Liver (tissue), 9 donors: ENCODE data around the gene STAMBPL1. TPM values are rescaled to one million over a fixed set of nuclear protein-coding genes. Genes with fewer than 3 reads are reported as not detected.

Experiments used
- DNase-seq: peaks from one replicate; pipeline ENCODE4 v3.0.0-alpha.2; 2017; ENCODE audit warnings: low spot score
- H3K27ac ChIP-seq, 2 donors: one replicate each; pipeline ENCODE4 v1.7.0; 2013; ENCODE audit warnings: inconsistent platforms in 2 of 2, low read length in 2 of 2, control low read depth in 1 of 2, low read depth in 1 of 2, mild to moderate bottlenecking in 1 of 2
- H3K27me3 ChIP-seq, 4 donors: one replicate each; pipeline versions ENCODE4 v1.6.1 to v1.7.0; 2013; ENCODE audit warnings: low read length in 3 of 4, inconsistent platforms in 1 of 4, mild to moderate bottlenecking in 1 of 4, moderate library complexity in 1 of 4; ENCODE audit not compliant: control insufficient read depth in 4 of 4, insufficient read depth in 4 of 4
- H3K36me3 ChIP-seq, 4 donors: one replicate each; pipeline versions ENCODE4 v1.6.1 to v1.7.0; 2013; ENCODE audit warnings: low read length in 3 of 4, mild to moderate bottlenecking in 3 of 4, low read depth in 1 of 4, moderate library complexity in 1 of 4; ENCODE audit not compliant: control insufficient read depth in 4 of 4, insufficient read depth in 3 of 4
- H3K4me1 ChIP-seq, 4 donors: one replicate each; pipeline versions ENCODE4 v1.6.1 to v1.7.0; 2013; ENCODE audit warnings: low read length in 3 of 4, mild to moderate bottlenecking in 3 of 4, moderate library complexity in 1 of 4; ENCODE audit not compliant: control insufficient read depth in 4 of 4, insufficient read depth in 4 of 4
- H3K4me3 ChIP-seq, 3 donors: one replicate each; pipeline versions ENCODE4 v1.6.1 to v1.7.0; 2013; ENCODE audit warnings: low read length in 3 of 3, control low read depth in 1 of 3, low read depth in 1 of 3, mild to moderate bottlenecking in 1 of 3
- H3K9ac ChIP-seq, 2 donors: one replicate each; pipeline ENCODE4 v1.7.0; 2013; ENCODE audit warnings: low read length in 2 of 2, mild to moderate bottlenecking in 2 of 2, moderate library complexity in 2 of 2, control low read depth in 1 of 2, low read depth in 1 of 2
- H3K9me3 ChIP-seq, 4 donors: one replicate each; pipeline versions ENCODE4 v1.6.1 to v1.7.0; 2013; ENCODE audit warnings: low read length in 3 of 4; ENCODE audit not compliant: control insufficient read depth in 4 of 4
- EGR1 ChIP-seq, 2 donors: IDR thresholded peaks; 2 replicates each; pipeline ENCODE4 v1.6.1; 2016 to 2018; ENCODE audit warnings: antibody characterized with exemption in 2 of 2, low read depth in 2 of 2
- FOXA1 ChIP-seq: IDR thresholded peaks from 2 replicates; pipeline ENCODE4 v1.6.1; 2016; ENCODE audit warnings: antibody characterized with exemption
- GABPA ChIP-seq, 2 donors: IDR thresholded peaks in 1 of 2; conservative IDR thresholded peaks in 1 of 2; 2 replicates each; pipeline ENCODE4 v1.6.1; 2016; ENCODE audit warnings: antibody characterized with exemption in 2 of 2, mild to moderate bottlenecking in 1 of 2, moderate library complexity in 1 of 2
- HNF4A ChIP-seq, 2 donors: conservative IDR thresholded peaks; 2 replicates each; pipeline ENCODE4 v1.6.1; 2016; ENCODE audit warnings: antibody characterized with exemption in 2 of 2, mild to moderate bottlenecking in 2 of 2
- HNF4G ChIP-seq: IDR thresholded peaks from 2 replicates; pipeline ENCODE4 v1.6.1; 2016; ENCODE audit warnings: antibody characterized with exemption
- NR2F2 ChIP-seq: IDR thresholded peaks from 2 replicates; pipeline ENCODE4 v1.6.1; 2016; ENCODE audit warnings: antibody characterized with exemption
- RAD21 ChIP-seq, 2 donors: IDR thresholded peaks; 2 replicates each; pipeline ENCODE4 v1.6.1; 2016; ENCODE audit warnings: antibody characterized with exemption in 2 of 2, mild to moderate bottlenecking in 2 of 2
- RXRA ChIP-seq, 2 donors: IDR thresholded peaks; 2 replicates each; pipeline ENCODE4 v1.6.1; 2017 to 2018; ENCODE audit warnings: antibody characterized with exemption in 2 of 2, mild to moderate bottlenecking in 1 of 2
- SP1 ChIP-seq: IDR thresholded peaks from 2 replicates; pipeline ENCODE4 v1.6.1; 2018; ENCODE audit warnings: antibody characterized with exemption, mild to moderate bottlenecking
- TAF1 ChIP-seq: conservative IDR thresholded peaks from 2 replicates; pipeline ENCODE4 v1.6.1; 2016; ENCODE audit warnings: antibody characterized with exemption, mild to moderate bottlenecking
- YY1 ChIP-seq: IDR thresholded peaks from 2 replicates; pipeline ENCODE4 v1.6.1; 2016; ENCODE audit warnings: antibody characterized with exemption, mild to moderate bottlenecking
- WGBS: extraction: QIAGEN DNeasy Blood & Tissue Kit; methylation state at CpG from one replicate; pipeline ENCODE4 v1.1.7; 2013; 5-methylcytosine and 5-hydroxymethylcytosine counted together
- polyA plus RNA-seq, 2 donors: library from polyadenylated mRNA; stranded (reverse) in 1 of 2; unstranded in 1 of 2; fragments of 200-250 nt in 1 of 2; fragments of >200 nt in 1 of 2; fragmentation: Nextera tagmentation in 1 of 2; extraction: Ambion mirVana in 1 of 2; gene quantifications; one replicate each; pipeline versions ENCODE4 v1.2.1 to v1.2.3, GENCODE V29; 2013 to 2015
- total RNA-seq, 2 donors: library from RNA; depleted of rRNA; stranded (reverse); fragments of >200 nt; gene quantifications; one replicate each; pipeline ENCODE4 v1.2.3, GENCODE V29; 2014
- TF ChIP-seq, protein P1 (sequence below): IDR thresholded peaks from 2 replicates; pipeline ENCODE4 v1.6.1; 2016; ENCODE audit warnings: antibody characterized with exemption
- TF ChIP-seq, protein P2 (sequence below): IDR thresholded peaks from 2 replicates; pipeline ENCODE4 v1.6.1; 2016; ENCODE audit warnings: antibody characterized with exemption
- TF ChIP-seq, protein P3 (sequence below): fragments of 150-350 bp; IDR thresholded peaks from 2 replicates; pipeline ENCODE4 v1.5.1; 2017; ENCODE audit warnings: improper control_type of control experiment, low read depth, low read length; ENCODE audit not compliant: missing input control
- TF ChIP-seq, protein P4 (sequence below): IDR thresholded peaks from 2 replicates; pipeline ENCODE4 v1.6.1; 2016; ENCODE audit warnings: antibody characterized with exemption
- TF ChIP-seq, protein P5 (sequence below): IDR thresholded peaks from 2 replicates; pipeline ENCODE4 v1.6.1; 2016; ENCODE audit warnings: antibody characterized with exemption, mild to moderate bottlenecking
- donor health status: healthy.
- donor health status: healthy.
- donor health status: healthy.
- donor health status: healthy.
- donor health status: healthy.

Gene STAMBPL1
- total and polyA plus RNA-seq, 4 donors = 1.3 to 8.0 (median 3.7) TPM

DNA sequence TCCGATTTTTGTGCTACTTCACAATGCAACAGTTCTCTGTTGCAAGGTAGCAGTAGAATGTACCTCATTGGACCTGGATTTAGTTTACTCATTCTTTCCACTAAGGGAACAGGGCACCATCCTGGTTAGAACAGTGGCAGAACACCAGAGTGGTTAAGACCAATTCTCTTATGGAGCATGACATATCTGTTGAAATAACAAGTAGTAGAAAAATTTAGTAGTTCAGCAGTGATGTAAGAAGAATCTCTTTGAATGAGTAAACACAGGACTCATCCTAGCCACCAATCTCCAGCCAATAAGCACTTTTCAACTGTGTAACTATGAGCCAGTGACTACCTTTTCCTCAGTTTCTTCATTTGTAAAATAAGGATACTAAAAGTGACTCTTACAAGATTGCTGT lies 30.8 kb upstream of the STAMBPL1 start (continued):
- TF ChIP-seq HNF4A (conservative IDR thresholded peaks at IDR 0.05) (no peak), YY1 (no peak)
- TF ChIP-seq, protein P1, sequence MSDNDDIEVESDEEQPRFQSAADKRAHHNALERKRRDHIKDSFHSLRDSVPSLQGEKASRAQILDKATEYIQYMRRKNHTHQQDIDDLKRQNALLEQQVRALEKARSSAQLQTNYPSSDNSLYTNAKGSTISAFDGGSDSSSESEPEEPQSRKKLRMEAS = no peak

DNA sequence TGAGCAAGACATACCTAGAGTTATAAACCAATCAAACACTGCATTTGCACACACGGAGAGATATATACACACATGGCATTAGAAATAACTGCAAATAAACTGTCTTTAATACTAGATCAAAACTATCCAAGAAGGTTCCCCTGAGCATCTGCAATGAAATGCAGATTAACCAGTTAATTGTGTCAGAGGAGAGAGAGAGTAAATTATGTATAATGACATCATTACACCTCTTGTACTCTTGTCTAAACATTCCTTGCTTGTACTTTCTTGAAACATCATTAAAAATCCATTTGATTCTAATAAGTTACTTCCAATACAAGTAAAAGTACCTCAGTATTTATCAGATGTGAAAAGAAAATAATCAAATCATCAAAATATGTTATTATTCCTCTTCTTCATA lies 29.3 kb upstream of the STAMBPL1 start:
- Histone ChIP-seq H3K36me3 (no peaks in the 10 kb centered on the region), H3K27ac (no peak overlapping the region), H3K9ac (no peak overlapping the region), H3K9me3 (no peaks in the 10 kb centered on the region), H3K4me1 (peaks cover 5 to 27% (median 22%) of the 10 kb centered on the region in 4 donors), H3K27me3 (no peaks in the 10 kb centered on the region), H3K4me3 (peak overlapping the region in 1 of 3 donors; percentile 14)
- 90% methylated on average over 1 of the region's 1 CpG for WGBS
- no peak for TF ChIP-seq TAF1
- TF ChIP-seq NR2F2 = no peak
- TF ChIP-seq GABPA (IDR thresholded peaks at IDR 0.05 in 1 of 2, conservative IDR thresholded peaks at IDR 0.05 in 1 of 2) = no peak
- TF ChIP-seq SP1 = no peak
- TF ChIP-seq, protein P2, sequence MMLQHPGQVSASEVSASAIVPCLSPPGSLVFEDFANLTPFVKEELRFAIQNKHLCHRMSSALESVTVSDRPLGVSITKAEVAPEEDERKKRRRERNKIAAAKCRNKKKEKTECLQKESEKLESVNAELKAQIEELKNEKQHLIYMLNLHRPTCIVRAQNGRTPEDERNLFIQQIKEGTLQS = no peak
- TF ChIP-seq RAD21 (IDR thresholded peaks at IDR 0.05) = no peak
- TF ChIP-seq YY1 = no peak
- no peak for TF ChIP-seq HNF4G
- TF ChIP-seq, protein P3, sequence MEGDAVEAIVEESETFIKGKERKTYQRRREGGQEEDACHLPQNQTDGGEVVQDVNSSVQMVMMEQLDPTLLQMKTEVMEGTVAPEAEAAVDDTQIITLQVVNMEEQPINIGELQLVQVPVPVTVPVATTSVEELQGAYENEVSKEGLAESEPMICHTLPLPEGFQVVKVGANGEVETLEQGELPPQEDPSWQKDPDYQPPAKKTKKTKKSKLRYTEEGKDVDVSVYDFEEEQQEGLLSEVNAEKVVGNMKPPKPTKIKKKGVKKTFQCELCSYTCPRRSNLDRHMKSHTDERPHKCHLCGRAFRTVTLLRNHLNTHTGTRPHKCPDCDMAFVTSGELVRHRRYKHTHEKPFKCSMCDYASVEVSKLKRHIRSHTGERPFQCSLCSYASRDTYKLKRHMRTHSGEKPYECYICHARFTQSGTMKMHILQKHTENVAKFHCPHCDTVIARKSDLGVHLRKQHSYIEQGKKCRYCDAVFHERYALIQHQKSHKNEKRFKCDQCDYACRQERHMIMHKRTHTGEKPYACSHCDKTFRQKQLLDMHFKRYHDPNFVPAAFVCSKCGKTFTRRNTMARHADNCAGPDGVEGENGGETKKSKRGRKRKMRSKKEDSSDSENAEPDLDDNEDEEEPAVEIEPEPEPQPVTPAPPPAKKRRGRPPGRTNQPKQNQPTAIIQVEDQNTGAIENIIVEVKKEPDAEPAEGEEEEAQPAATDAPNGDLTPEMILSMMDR = no peak
- TF ChIP-seq, protein P4, sequence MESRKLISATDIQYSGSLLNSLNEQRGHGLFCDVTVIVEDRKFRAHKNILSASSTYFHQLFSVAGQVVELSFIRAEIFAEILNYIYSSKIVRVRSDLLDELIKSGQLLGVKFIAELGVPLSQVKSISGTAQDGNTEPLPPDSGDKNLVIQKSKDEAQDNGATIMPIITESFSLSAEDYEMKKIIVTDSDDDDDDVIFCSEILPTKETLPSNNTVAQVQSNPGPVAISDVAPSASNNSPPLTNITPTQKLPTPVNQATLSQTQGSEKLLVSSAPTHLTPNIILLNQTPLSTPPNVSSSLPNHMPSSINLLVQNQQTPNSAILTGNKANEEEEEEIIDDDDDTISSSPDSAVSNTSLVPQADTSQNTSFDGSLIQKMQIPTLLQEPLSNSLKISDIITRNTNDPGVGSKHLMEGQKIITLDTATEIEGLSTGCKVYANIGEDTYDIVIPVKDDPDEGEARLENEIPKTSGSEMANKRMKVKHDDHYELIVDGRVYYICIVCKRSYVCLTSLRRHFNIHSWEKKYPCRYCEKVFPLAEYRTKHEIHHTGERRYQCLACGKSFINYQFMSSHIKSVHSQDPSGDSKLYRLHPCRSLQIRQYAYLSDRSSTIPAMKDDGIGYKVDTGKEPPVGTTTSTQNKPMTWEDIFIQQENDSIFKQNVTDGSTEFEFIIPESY = no peak
- TF ChIP-seq EGR1 (IDR thresholded peaks at IDR 0.05; ENCODE audit: low read depth in 2 of 2) = no peak
- TF ChIP-seq RXRA (IDR thresholded peaks at IDR 0.05) = no peak
- TF ChIP-seq FOXA1 = no peak
- TF ChIP-seq, protein P1 = no peak
- TF ChIP-seq, protein P5, sequence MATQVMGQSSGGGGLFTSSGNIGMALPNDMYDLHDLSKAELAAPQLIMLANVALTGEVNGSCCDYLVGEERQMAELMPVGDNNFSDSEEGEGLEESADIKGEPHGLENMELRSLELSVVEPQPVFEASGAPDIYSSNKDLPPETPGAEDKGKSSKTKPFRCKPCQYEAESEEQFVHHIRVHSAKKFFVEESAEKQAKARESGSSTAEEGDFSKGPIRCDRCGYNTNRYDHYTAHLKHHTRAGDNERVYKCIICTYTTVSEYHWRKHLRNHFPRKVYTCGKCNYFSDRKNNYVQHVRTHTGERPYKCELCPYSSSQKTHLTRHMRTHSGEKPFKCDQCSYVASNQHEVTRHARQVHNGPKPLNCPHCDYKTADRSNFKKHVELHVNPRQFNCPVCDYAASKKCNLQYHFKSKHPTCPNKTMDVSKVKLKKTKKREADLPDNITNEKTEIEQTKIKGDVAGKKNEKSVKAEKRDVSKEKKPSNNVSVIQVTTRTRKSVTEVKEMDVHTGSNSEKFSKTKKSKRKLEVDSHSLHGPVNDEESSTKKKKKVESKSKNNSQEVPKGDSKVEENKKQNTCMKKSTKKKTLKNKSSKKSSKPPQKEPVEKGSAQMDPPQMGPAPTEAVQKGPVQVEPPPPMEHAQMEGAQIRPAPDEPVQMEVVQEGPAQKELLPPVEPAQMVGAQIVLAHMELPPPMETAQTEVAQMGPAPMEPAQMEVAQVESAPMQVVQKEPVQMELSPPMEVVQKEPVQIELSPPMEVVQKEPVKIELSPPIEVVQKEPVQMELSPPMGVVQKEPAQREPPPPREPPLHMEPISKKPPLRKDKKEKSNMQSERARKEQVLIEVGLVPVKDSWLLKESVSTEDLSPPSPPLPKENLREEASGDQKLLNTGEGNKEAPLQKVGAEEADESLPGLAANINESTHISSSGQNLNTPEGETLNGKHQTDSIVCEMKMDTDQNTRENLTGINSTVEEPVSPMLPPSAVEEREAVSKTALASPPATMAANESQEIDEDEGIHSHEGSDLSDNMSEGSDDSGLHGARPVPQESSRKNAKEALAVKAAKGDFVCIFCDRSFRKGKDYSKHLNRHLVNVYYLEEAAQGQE = no peak
- TF ChIP-seq HNF4A (conservative IDR thresholded peaks at IDR 0.05) = no peak
- DNase-seq = no peak
